ENCODE results near the gene CPEB4. TPM values are rescaled to one million over a fixed set of nuclear protein-coding genes. Genes with fewer than 3 reads are reported as not detected.

Gene CPEB4
- total RNA-seq, 4 donors from 2014 or later = 42.1 to 58.7 (median 49.3) TPM

- TF ChIP-seq, protein P1, sequence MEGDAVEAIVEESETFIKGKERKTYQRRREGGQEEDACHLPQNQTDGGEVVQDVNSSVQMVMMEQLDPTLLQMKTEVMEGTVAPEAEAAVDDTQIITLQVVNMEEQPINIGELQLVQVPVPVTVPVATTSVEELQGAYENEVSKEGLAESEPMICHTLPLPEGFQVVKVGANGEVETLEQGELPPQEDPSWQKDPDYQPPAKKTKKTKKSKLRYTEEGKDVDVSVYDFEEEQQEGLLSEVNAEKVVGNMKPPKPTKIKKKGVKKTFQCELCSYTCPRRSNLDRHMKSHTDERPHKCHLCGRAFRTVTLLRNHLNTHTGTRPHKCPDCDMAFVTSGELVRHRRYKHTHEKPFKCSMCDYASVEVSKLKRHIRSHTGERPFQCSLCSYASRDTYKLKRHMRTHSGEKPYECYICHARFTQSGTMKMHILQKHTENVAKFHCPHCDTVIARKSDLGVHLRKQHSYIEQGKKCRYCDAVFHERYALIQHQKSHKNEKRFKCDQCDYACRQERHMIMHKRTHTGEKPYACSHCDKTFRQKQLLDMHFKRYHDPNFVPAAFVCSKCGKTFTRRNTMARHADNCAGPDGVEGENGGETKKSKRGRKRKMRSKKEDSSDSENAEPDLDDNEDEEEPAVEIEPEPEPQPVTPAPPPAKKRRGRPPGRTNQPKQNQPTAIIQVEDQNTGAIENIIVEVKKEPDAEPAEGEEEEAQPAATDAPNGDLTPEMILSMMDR (IDR thresholded peaks at IDR 0.05; ENCODE audit: low read depth) = no peak
These were observed 100.6 kb downstream of the CPEB4 start, which contains the start of gene C5orf47 for GRCh38 chr5:173988554-173989431. C5orf47 (plus strand) TSS chr5:173989170; CDS start chr5:173989264, 94 bp downstream.

DNA sequence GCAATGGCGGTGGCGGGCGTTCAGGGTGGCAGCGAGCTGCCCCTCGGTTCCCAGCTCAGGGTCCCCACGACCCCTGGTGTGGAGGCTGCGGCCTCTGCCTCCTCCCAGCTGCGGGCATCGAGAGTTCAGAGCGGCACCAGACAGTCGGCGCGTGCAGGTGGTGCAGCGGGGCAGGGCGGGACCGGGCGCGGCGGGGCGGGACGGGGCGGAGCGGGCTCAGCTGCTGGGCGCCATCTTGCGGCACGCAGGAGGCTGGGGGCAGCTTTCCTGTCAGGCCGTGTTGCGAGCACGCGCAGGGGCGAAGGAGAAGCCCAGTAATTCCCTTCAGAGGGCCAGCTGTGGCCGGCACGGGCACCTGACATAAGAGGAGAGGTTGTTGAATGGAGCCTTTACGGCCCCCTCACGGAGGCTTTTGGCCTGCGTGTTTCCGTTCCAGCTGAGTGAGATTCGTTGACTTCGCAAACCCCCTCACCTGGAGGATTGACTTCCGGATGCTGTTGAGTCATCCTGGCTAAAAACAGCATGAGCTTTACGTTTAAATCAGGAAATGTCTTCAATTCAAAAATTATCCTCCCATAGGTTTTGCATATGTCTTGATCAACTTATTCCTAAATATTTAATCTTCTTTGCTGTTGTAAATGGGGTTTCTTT lies 101.4 kb downstream of the CPEB4 start:
- TF ChIP-seq, protein P1 (IDR thresholded peaks at IDR 0.05; ENCODE audit: low read depth) = no peak

- TF ChIP-seq, protein P1 (IDR thresholded peaks at IDR 0.05; ENCODE audit: low read depth) = no peak
These were observed 109.2 kb downstream of the CPEB4 start for GRCh38 chr5:173997331-173997730.

DNA sequence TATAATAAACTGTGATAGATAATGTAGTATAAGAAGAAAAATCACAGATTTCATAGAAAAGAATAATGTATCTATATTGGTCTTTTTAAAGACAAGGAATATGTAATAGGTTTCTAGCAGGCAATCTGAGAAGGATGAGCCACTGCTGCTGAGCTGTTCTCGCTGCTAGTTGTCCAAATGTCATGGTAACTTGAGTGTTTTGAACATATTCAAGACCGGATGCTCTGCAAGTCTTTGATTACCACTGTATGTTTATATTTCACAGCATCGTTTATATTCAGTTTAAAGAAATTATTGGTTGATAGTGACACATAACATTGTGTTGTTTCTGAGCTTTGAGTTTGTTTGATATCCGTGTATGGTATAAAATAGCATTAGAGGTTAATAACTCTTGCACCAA lies 110.4 kb downstream of the CPEB4 start:
- TF ChIP-seq, protein P1 (IDR thresholded peaks at IDR 0.05; ENCODE audit: low read depth) = no peak

- TF ChIP-seq, protein P1 (IDR thresholded peaks at IDR 0.05; ENCODE audit: low read depth) = no peak
These were observed 111.9 kb downstream of the CPEB4 start for GRCh38 chr5:174000076-174000475.

GRCh38 chr5:174003795-174004194 lies 115.6 kb downstream of the CPEB4 start:
- TF ChIP-seq, protein P1 (IDR thresholded peaks at IDR 0.05; ENCODE audit: low read depth) = no peak

DNA sequence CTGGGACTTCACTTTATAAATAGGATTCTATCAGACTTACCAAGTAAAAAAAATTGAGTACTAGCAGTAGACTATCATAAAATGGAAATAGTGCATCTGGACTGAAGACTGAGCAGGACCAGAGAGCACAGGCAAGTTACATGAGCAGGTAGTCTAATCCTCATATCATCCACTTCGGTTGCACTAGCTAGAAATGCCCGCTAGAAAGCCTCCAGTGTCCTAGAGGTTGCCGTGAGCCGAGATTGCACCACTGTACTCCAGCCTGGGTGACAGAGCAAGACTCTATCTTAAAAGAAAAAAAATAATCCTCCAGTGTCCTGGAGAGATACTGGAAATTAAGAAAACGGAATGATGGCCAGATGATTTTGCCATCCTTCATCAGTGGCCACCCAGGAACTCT lies 120.8 kb downstream of the CPEB4 start:
- TF ChIP-seq, protein P1 (IDR thresholded peaks at IDR 0.05; ENCODE audit: low read depth) = no peak
